Measurements from ENCODE around the gene TWSG1. TPM values are rescaled to one million over a fixed set of nuclear protein-coding genes. Genes with fewer than 3 reads are reported as not detected.

TWSG1 gene
- total RNA-seq, 2 donors from 2014 or later: 14.7 to 16.6 TPM

GRCh38 chr18:9436206-9436929 is 101.8 kb downstream of the TWSG1 start:
- no peak for DNase-seq (ENCODE audit: low spot score)
- TF ChIP-seq, protein P1, sequence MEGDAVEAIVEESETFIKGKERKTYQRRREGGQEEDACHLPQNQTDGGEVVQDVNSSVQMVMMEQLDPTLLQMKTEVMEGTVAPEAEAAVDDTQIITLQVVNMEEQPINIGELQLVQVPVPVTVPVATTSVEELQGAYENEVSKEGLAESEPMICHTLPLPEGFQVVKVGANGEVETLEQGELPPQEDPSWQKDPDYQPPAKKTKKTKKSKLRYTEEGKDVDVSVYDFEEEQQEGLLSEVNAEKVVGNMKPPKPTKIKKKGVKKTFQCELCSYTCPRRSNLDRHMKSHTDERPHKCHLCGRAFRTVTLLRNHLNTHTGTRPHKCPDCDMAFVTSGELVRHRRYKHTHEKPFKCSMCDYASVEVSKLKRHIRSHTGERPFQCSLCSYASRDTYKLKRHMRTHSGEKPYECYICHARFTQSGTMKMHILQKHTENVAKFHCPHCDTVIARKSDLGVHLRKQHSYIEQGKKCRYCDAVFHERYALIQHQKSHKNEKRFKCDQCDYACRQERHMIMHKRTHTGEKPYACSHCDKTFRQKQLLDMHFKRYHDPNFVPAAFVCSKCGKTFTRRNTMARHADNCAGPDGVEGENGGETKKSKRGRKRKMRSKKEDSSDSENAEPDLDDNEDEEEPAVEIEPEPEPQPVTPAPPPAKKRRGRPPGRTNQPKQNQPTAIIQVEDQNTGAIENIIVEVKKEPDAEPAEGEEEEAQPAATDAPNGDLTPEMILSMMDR (IDR thresholded peaks at IDR 0.05): no peak
- Histone ChIP-seq H3K27me3 (no peaks in the 10 kb centered on the region), H3K4me3 (no peak overlapping the region), H3K27ac (no peak overlapping the region), H3K9me3 (no peaks in the 10 kb centered on the region), H3K36me3 (no peaks in the 10 kb centered on the region), H3K4me1 (peaks cover 0 to 6% of the 10 kb centered on the region in 2 donors)

DNA sequence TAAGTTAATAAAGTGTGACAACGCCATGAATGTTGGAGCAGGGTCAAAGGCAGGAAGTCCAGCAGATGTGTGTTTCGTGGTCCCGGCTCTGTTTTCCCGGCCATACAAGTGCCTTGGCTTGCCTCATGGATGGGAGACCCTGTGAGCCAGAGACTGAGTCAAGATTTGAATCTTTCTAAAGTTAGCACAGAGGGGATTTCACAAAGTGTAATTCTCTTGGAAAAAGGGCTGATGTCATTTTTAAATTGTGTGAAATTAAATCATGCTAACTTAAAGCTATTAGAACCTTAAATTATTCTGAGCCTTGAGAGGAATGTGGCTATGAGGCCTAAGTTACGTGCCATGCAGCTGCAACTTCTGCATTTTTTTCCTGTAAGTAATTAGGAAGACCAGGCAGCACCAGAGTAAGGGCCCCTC is 102.5 kb downstream of the TWSG1 start:
- Histone ChIP-seq H3K4me3 (no peak overlapping the region), H3K27me3 (no peaks in the 10 kb centered on the region), H3K4me1 (peaks cover 0 to 6% of the 10 kb centered on the region in 2 donors), H3K27ac (no peak overlapping the region), H3K9me3 (no peaks in the 10 kb centered on the region), H3K36me3 (no peaks in the 10 kb centered on the region)
- TF ChIP-seq, protein P1 (IDR thresholded peaks at IDR 0.05): no peak
- DNase-seq (ENCODE audit: low spot score): no peak

- Histone ChIP-seq H3K9me3 (no peaks in the 10 kb centered on the region), H3K4me1 (peaks cover 0 to 6% of the 10 kb centered on the region in 2 donors), H3K36me3 (no peaks in the 10 kb centered on the region), H3K4me3 (no peak overlapping the region), H3K27ac (no peak overlapping the region), H3K27me3 (no peaks in the 10 kb centered on the region)
- TF ChIP-seq, protein P1 (IDR thresholded peaks at IDR 0.05): no peak
- no peak for DNase-seq (ENCODE audit: low spot score)
Observed at GRCh38 chr18:9437672-9438071, 103.1 kb downstream of the TWSG1 start.

DNA sequence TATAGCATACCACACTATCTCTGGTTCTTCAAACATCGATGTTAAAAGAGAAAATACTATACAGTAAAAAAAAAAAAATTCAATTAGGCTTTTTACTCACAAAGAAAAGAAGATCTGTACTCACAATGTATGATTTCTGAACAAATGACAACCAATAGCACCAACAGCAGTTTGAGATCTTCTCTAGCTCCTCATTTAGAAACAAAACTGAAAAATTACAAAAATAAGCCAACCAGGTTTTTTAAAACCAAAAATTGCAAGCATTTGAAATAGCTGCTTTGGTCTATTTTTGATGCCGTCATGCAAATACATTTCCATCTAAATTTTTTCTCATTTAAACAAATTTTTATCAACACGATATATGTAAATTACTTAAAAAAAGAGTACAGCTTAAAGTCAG is 106.5 kb downstream of the TWSG1 start:
- Histone ChIP-seq H3K9me3 (no peaks in the 10 kb centered on the region), H3K4me3 (no peak overlapping the region), H3K36me3 (no peaks in the 10 kb centered on the region), H3K4me1 (no peaks in the 10 kb centered on the region), H3K27ac (no peak overlapping the region), H3K27me3 (no peaks in the 10 kb centered on the region)
- DNase-seq (ENCODE audit: low spot score): no peak
- TF ChIP-seq, protein P1 (IDR thresholded peaks at IDR 0.05): no peak

GRCh38 chr18:9444549-9444948 is 110.0 kb downstream of the TWSG1 start:
- TF ChIP-seq, protein P1 (IDR thresholded peaks at IDR 0.05): no peak
- H3K4me3 ChIP-seq: no peak overlapping the region
- no peak for DNase-seq (ENCODE audit: low spot score)
- no peaks in the 10 kb centered on the region for H3K4me1 ChIP-seq
- H3K27ac ChIP-seq: no peak overlapping the region
- H3K36me3 ChIP-seq: no peaks in the 10 kb centered on the region
- no peaks in the 10 kb centered on the region for H3K27me3 ChIP-seq
- no peaks in the 10 kb centered on the region for H3K9me3 ChIP-seq

DNA sequence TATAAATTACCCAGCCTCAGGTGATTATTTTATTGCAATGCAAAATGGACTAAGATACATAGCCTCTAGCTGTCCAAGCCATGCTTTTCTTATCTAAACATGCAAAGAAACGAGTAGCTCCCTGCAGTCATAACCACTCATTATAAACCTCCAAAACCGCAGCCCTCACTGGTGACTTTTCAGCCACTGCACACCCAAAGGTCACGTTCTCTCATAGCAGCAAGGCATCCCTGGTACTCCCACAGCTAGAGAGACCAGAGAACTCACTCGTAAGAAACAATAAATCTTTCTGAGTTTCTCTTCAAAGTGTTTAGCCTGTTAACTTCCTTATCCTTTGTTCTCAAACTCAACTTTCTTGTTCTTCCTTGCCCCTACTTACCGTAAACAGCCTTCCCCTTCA is 112.3 kb downstream of the TWSG1 start:
- Histone ChIP-seq H3K36me3 (no peaks in the 10 kb centered on the region), H3K4me3 (no peak overlapping the region), H3K27ac (no peak overlapping the region), H3K4me1 (no peaks in the 10 kb centered on the region), H3K27me3 (no peaks in the 10 kb centered on the region), H3K9me3 (no peaks in the 10 kb centered on the region)
- TF ChIP-seq, protein P1 (IDR thresholded peaks at IDR 0.05): no peak
- no peak for DNase-seq (ENCODE audit: low spot score)

All from right atrium auricular region (tissue), 2 donors.